Posterior cingulate gyrus (tissue), 11 donors: ENCODE measurements around the gene CCDC188.

Experiments used
- DNase-seq, 10 donors: peaks; one replicate each; pipeline versions ENCODE4 v3.0.0 to v3.0.0-alpha.2; 2020 to 2021; ENCODE audit warnings: mixed read lengths in 3 of 10
- intact Hi-C: fragments of 100-400 bp; cut with DNase I; formaldehyde crosslinking; loops from one replicate; pipeline ENCODE4 v1.15.1; 2023

The CCDC188 gene

DNA sequence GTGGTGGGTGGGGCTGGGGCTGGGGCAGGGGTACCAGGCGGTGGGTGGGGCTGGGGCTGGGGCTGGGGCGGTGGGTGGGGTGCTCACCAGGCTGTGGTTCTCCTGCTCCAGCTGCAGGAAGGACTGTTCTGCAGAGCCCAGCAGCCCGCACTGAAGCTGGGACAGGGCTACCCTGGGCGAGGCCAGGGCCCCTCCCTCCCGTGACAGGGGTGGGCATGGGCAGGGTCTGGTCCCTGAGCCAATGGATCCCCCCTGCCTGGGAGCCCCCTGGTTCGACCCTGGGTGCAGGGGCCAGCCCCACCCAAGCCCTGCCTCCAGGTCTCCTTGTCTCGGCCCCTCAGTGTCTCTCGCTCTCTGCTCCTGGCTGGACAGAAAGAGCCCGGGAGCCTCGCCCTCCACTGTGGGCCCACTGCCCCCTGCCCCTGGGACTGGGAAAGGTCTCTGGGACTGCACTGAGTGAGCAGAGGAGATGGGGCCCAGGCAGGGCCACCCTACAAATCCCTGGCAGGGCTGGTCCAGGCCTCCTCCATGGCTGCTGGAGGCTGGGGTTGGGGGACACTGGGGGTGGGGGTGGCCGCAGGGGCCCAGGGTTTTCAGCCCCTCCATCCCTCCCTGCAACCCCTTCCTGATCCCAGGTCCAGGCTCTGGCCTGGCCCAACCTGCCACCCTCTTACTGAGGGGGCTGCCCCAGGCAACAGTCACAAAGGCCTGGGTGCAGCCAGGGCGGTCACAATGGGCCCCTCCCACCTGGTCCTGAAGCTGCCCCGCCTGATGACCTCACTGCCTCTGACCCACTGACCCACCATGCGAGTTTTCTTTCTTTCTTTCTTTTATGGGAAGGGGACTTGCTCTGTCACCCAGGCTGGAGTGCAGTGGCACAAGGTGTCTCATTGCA lies at the start of gene CCDC188:
CCDC188 (minus strand) TSS at position 675 of the 895 bp plus-strand sequence; CDS start at position 606, 69 bp downstream.
- no peak for DNase-seq
- intact Hi-C loops: no loop called here

DNA sequence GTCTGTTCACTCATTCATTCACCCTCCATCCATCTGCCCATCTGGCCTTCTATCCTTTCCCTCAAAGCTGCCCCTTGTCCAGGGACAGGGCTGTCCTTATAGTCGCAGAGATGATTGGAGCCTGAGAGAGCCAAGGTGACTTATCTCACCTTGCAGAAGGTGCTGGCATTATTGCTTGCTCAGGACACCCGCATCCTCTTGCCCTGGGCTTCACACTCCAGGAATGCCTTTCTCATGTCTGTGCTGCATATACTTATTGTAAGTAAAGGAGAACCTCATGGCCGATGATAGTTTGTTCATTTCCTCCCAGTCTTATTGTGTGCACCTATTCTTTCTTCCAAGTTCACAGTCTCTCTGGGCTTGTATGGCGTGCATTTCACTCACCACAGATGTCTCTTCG lies 49.1 kb upstream of the CCDC188 start:
- no peak for DNase-seq
- intact Hi-C loops: no loop called here

DNA sequence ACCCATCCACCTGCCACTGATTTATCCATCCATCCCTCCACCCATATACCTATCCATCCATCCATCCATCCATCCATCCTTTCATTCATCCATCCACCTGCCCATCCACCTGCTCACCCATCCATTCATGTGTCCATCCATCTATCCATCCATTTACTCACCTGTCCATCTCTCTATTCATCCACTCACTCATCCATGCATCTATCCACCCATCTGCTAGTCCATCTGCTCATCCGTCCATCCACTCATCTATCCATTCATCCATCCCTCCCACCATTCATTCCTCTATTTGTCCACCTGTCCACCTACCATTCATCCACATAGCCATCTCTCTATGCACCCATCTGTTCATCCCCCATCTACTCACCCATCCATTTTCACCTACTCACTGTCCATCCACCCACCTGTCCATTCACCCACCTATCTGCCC lies 48.6 kb upstream of the CCDC188 start:
- no peak for DNase-seq
- intact Hi-C loops: no loop called here

DNA sequence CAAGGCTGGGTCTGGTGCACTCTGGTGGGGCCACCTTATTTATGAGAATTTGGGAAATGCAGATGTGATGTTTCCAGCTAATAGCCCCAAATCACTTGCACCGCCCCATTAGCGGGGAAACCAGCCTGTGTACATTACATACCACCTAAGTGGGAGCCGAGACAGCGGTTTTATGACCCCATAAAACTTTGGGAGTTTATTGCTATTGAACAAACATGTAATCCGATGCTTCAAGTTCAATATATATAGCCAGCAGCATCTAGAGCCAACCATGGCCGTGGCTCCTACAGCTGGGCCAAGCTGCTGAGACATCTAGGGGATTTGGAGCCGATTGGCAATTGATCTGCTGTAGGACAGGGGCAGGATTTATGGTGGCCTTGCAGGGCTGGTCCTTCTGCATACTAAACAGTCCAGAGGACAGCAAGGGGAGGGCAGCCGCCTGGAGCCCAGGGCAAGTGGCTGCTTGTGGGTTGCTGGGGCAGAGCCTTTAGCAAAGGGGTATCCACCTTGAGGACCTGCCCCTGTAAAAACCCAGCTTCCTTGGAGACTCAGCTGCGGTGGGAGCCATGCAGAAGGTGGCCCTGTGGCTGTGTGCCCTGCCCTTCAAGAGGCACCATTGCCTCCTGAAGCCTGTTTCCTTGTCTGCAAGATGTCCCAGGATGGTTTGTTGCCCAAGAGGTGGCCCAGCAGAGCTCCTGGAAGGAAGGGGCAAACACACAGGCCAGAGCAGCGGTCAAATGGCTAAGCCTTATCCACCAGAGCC lies 47.9 kb upstream of the CCDC188 start:
- intact Hi-C loops: no loop called here
- no peak for DNase-seq

GRCh38 chr22:20197407-20198030 lies 46.7 kb upstream of the CCDC188 start:
- intact Hi-C loops: no loop called here
- no peak for DNase-seq

- intact Hi-C loops: no loop called here
- DNase-seq: no peak
Observed at GRCh38 chr22:20196094-20196842, 45.4 kb upstream of the CCDC188 start.

GRCh38 chr22:20194681-20195593 lies 44.1 kb upstream of the CCDC188 start:
- intact Hi-C loops: no loop called here
- DNase-seq: no peak

DNA sequence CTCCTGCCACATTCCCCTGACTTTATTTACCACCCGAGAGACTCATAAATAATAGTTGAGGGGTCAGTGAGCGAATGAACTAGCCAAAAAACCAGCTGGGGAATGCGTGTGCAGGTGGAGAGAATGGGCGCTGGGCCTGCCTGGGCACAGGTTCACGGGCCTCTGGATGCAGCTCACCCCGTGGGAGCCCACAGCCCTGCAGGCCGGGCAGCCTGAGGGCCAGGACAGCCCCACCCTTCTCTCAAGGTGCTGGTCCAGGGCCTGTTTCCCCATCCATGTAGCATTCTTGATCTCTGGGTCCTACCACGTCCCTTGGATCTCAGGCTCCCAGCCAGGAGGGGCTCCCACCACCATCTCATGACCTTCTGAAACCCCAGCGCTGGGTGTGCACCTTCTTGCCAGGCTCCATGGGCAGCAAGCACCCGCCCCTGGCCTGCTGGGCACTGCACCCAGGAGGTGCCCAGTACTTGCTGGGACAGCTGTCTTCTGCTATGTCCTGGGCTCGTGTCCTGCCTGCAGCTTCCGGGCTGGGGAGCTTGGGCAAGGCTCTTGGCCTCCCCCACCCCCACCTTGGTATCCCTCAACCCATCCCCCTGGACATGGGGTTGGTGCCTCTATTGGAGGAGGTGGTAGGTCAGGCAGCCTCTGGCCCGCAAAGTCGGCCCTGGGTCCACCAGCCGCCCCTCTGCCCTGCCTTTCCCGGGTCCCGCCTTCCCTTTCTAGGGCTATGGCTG lies 43.1 kb upstream of the CCDC188 start:
- no peak for DNase-seq
- intact Hi-C loops: no loop called here

DNA sequence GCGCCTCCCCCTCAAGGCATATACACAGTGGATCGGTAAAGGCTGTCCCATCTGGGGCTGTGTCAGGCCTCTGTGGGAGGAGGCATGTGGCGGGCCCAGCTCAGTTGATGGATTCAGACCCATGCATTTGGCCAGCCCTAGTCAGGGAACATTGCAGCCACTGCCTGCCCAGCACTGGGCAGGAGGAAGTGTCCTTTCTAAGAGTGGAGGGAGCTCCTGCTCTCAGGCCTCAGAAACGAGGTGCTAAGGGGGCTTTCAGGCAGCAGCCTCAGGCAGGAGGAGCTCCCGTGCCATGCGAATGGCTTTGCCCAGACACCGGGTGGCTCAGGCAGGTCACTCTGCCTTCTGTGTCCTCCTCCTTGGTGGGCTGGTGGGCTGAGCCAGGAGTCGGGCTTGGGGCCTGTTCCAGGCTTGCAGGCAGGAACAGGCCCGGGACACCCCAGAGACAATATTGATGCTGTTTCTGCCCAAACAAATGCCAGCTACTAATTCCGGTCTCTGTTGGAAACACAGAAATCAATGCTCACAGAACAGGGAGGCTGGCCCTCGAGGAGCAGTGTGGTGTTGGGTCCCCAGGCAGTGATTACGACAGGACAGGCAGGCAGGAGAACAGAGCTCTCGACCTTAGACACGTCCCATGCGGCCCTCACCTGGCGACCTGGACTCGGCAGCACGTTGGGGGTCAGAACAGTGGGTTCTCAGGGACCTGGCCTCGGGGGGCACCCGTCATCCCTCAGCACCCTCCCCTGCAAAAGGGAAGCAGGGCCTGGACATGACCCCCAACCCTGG lies 42.3 kb upstream of the CCDC188 start:
- intact Hi-C loops: no loop called here
- DNase-seq: no peak

DNA sequence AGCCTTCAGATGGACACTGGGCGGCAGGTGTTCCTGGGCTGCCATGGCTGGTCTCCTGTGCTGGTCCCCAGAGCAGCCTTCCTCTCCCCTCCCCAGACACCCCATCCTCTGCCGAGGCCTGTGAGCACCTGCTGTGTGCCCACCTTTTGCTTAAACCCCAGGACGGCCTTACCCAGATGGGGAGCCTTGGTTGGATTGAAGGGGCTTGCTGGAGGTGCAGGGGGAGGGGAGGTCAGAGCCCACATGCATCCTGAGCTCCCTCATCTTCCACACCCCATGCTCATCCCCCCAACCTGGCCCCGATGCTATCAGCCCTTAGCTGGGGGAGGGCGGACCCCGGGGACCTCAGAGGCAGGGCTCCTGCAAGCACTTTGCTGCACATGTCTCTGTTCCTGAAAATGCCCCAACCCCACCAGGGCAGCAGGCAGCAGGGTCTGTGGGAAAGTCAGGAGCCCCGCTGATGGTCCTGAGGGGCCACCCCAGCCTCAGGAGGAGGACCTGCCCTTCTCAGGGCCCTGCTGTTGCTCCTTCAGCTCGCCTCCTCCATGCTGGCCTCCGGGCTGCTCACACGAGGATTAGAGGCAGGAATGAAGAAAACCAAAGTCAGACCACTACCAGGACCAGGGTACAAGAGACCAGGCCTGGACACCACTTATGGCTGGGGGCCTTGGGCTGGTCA lies 41.6 kb upstream of the CCDC188 start:
- no peak for DNase-seq
- intact Hi-C loops: no loop called here

DNA sequence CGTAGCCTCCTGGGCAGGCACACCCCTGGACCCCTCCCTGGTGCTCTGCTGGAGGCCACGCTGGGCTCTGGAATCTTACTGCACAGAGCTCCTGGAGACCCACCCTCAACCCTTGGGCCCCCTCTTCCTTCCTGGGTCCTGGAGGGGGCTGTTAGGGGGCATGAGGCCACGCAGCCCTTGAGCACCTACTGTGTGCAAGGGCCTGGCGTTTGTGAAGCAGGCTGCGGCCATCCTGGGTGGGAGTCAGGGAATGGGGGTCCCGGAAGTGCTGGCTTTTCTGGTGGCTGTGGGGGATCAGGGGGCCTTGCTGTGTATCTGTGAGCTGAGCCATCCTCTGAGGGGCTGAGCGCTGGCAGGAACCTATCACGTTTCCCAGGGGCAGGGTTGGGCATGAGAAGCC lies 40.9 kb upstream of the CCDC188 start:
- DNase-seq: no peak
- intact Hi-C loops: no loop called here

- intact Hi-C loops: no loop called here
- DNase-seq: no peak
Observed at GRCh38 chr22:20191000-20191515, 40.2 kb upstream of the CCDC188 start.

GRCh38 chr22:20188567-20188877 lies 37.7 kb upstream of the CCDC188 start:
- intact Hi-C loops: no loop called here
- DNase-seq: no peak

GRCh38 chr22:20187777-20188566 lies 37.1 kb upstream of the CCDC188 start:
- intact Hi-C loops: no loop called here
- no peak for DNase-seq

DNA sequence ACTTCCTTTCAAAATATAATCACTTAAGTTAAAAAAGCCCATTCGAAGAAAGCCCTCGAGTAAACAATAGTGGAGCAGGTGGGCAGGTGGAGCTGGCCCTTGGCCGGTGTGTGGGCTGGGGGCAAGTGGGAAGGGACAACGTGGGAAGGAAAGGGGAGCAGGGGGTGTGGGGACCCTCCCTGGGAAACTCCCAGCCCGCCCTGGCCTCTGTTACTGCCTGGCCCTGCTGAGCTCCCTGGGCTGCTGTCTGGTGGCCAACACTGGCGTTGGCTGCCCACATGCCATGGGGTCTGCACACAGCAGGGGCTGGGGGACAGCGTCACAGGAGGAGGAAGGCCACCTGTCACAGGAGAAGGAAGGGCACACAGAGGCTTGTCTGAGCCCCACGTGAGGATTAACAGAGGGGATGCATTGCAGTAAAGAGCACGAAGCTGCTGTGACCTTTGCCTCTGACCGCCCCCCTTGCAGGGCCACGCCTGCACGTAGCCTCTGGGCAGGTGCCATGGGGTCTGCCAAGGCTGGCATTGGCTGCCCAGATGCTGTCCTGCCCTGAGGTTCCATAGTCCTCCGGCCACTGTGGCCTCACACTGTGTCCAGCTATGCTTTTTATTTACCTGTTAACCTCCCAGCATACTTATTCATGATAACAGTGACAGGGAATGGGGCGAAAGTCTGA lies 36.2 kb upstream of the CCDC188 start:
- intact Hi-C loops: no loop called here

More for the DNA sequence above, 36.2 kb upstream of the CCDC188 start:
- DNase-seq: no peak
